GM23248 (cell line): ENCODE data around the gene SS18L1. TPM values are rescaled to one million over a fixed set of nuclear protein-coding genes. Genes with fewer than 3 reads are reported as not detected.

Experiments
- DNase-seq: peaks from one replicate; pipeline ENCODE4 v3.0.0-alpha.2; 2015
- H2AFZ ChIP-seq: fragments of 200-600 bp; sonication (generic); 2 replicates; pipeline ENCODE4 v1.6.1; 2016; ENCODE audit warnings: antibody characterized with exemption
- H3F3A ChIP-seq: fragments of 200-600 bp; sonication (generic); 2 replicates; pipeline ENCODE4 v1.6.1; 2016; ENCODE audit warnings: mild to moderate bottlenecking, antibody characterized with exemption, mixed run types; ENCODE audit not compliant: insufficient read depth
- H3K27ac ChIP-seq: fragments of 200-600 bp; sonication (generic); 2 replicates; pipeline ENCODE4 v1.5.1; 2016; ENCODE audit warnings: mild to moderate bottlenecking
- H3K27me3 ChIP-seq: fragments of 200-600 bp; sonication (generic); replicated peaks from 2 replicates; pipeline ENCODE4 v1.6.1; 2016; ENCODE audit warnings: mild to moderate bottlenecking; ENCODE audit not compliant: insufficient read depth
- H3K36me3 ChIP-seq: fragments of 200-600 bp; sonication (generic); 2 replicates; pipeline ENCODE4 v1.6.1; 2016; ENCODE audit warnings: low read depth, mild to moderate bottlenecking
- H3K4me1 ChIP-seq: fragments of 200-600 bp; sonication (generic); 2 replicates; pipeline ENCODE4 v1.6.1; 2016; ENCODE audit warnings: mild to moderate bottlenecking; ENCODE audit not compliant: insufficient read depth
- H3K4me2 ChIP-seq: fragments of 200-600 bp; sonication (generic); one replicate; pipeline ENCODE4 v1.6.1; 2016; ENCODE audit warnings: mild to moderate bottlenecking; ENCODE audit not compliant: unreplicated experiment
- H3K4me3 ChIP-seq: fragments of 200-600 bp; sonication (generic); 2 replicates; pipeline ENCODE4 v1.5.1; 2016; ENCODE audit warnings: mild to moderate bottlenecking
- H3K79me2 ChIP-seq: fragments of 200-600 bp; sonication (generic); 2 replicates; pipeline ENCODE4 v1.6.1; 2016; ENCODE audit warnings: mild to moderate bottlenecking; ENCODE audit not compliant: insufficient read depth
- H3K9ac ChIP-seq: fragments of 200-600 bp; sonication (generic); 2 replicates; pipeline ENCODE4 v1.6.1; 2016; ENCODE audit warnings: mild to moderate bottlenecking
- H3K9me2 ChIP-seq: fragments of 200-600 bp; sonication (generic); 2 replicates; pipeline ENCODE4 v1.6.1; 2016; ENCODE audit warnings: mixed run types, mild to moderate bottlenecking, moderate library complexity; ENCODE audit not compliant: insufficient read depth
- H3K9me3 ChIP-seq: fragments of 200-600 bp; sonication (generic); one replicate; pipeline ENCODE4 v1.6.1; 2017; ENCODE audit warnings: low read depth
- H4K20me1 ChIP-seq: fragments of 200-600 bp; sonication (generic); 2 replicates; pipeline ENCODE4 v1.6.0; 2016; ENCODE audit not compliant: insufficient read depth
- EZH2 ChIP-seq: fragments of 200-600 bp; sonication (generic); IDR thresholded peaks from 2 replicates; pipeline ENCODE4 v1.6.1; 2018; ENCODE audit warnings: antibody characterized with exemption, mild to moderate bottlenecking; ENCODE audit not compliant: insufficient read depth, poor library complexity, severe bottlenecking
- EZH2phosphoT487 ChIP-seq: fragments of 200-600 bp; sonication (generic); IDR thresholded peaks from 2 replicates; pipeline ENCODE4 v1.6.1; 2018; ENCODE audit warnings: antibody characterized with exemption, moderate library complexity, mild to moderate bottlenecking, low read depth; ENCODE audit not compliant: insufficient read depth
- WGBS, 2 experiments: methylation state at CpG; one replicate each; pipeline ENCODE4 v1.1.6; 2015 to 2017; ENCODE audit warnings: low lambda C conversion rate in 2 of 2, low coverage in 1 of 2; ENCODE audit errors: missing lambda C conversion rate in 2 of 2; 5-methylcytosine and 5-hydroxymethylcytosine counted together
- in situ Hi-C: fragments of 300-500 bp; cut with MboI; formaldehyde crosslinking; loops from 2 replicates; pipeline ENCODE4 v1.15.0; 2020
- polyA plus RNA-seq: library from polyadenylated mRNA; unstranded; fragments of >200 nt; fragmentation: Nextera tagmentation; extraction: Ambion mirVana; gene quantifications from 2 replicates; pipeline ENCODE4 v1.2.1, GENCODE V29; 2016
- total RNA-seq: library from RNA; depleted of rRNA; stranded (reverse); fragments of >200 nt; shearing (Covaris generic); gene quantifications from 2 replicates; pipeline ENCODE4 v1.2.3, GENCODE V29; 2014

Gene SS18L1
- total and polyA plus RNA-seq, 2 experiments from 2014 or later = 2.3 to 8.8 TPM

DNA sequence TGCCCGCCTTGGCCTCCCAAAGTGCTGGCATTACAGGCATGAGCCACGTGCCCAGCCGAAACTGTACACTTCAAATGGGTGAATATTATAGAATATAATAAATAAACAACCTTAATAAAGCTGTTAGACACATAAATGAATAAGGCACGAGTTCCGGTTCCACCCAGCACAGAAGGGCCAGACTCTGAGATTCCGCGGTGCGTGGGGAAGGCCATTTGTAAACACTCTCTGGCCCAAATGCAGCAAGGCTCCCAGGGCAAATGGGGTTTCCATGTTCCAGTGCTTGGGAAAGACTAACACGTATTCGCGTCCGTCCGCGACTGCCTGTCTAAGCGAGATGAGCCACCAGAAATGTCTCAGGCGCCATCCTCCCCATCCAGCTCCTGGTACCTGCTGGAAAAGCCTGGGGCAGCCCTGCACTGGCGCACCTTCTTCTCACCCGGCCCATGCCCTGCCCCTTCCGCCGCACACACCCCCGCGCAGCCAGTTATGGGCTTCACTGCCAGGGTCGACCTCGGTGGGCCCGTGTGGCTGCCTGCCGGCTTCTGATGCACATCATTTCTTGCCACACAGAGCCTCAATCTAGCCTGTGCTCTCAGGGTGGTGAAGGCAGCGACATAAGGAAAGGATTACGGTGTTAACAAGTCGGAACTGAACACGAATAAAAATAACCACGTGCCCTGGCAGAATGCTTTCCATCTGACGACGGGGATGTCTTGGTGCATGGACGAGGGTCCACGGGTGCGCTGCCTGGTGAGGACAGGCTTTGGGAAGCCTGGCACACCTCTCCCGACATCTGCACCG lies 26.8 kb upstream of the SS18L1 start:
- Histone ChIP-seq H3K27me3 (peaks cover 20% of the 10 kb centered on the region), H4K20me1 (no peaks in the 10 kb centered on the region), H3K9ac (no peak overlapping the region), H3K4me2 (no peak overlapping the region), H3K9me3 (no peaks in the 10 kb centered on the region), H3K4me1 (no peaks in the 10 kb centered on the region), H3F3A (no peaks in the 10 kb centered on the region), H3K4me3 (no peak overlapping the region), H3K27ac (no peak overlapping the region), H3K36me3 (no peaks in the 10 kb centered on the region), H3K9me2 (no peaks in the 10 kb centered on the region), H2AFZ (no peak overlapping the region), H3K79me2 (no peaks in the 10 kb centered on the region)
- in situ Hi-C loops = no loop called here
- TF ChIP-seq EZH2 (no peak), EZH2phosphoT487 (no peak)
- DNase-seq = no peak
- WGBS, 2 experiments = 49 to 50% methylated on average over 38 of the region's 38 CpGs

DNA sequence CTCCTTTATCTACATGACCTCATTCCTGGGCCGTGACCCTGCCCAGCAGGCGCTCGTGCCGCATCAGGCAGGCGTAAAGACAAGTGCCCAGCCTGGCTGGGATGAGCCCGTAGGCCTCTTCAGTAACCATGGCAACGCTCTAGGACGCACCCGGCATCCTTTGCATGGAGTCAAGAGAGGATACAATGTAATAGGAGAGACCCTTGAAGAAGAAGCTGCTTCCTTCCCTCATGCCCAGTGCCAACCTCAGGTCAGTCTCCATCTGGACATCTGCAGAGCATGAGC lies 26.3 kb upstream of the SS18L1 start:
- H3K9ac ChIP-seq = no peak overlapping the region
- H3K9me2 ChIP-seq = no peaks in the 10 kb centered on the region
- H3K27ac ChIP-seq = no peak overlapping the region
- DNase-seq = peak; percentile 31
- in situ Hi-C loops = no loop called here
- TF ChIP-seq EZH2 (no peak), EZH2phosphoT487 (no peak)
- H4K20me1 ChIP-seq = no peaks in the 10 kb centered on the region
- no peaks in the 10 kb centered on the region for H3K9me3 ChIP-seq
- no peaks in the 10 kb centered on the region for H3K36me3 ChIP-seq
- WGBS, 2 experiments = 13 to 14% methylated on average over 9 of the region's 9 CpGs
- no peak overlapping the region for H3K4me2 ChIP-seq
- H3K27me3 ChIP-seq = peaks cover 20% of the 10 kb centered on the region
- no peak overlapping the region for H3K4me3 ChIP-seq
- no peaks in the 10 kb centered on the region for H3F3A ChIP-seq
- H3K79me2 ChIP-seq = no peaks in the 10 kb centered on the region
- no peak overlapping the region for H2AFZ ChIP-seq
- H3K4me1 ChIP-seq = no peaks in the 10 kb centered on the region

DNA sequence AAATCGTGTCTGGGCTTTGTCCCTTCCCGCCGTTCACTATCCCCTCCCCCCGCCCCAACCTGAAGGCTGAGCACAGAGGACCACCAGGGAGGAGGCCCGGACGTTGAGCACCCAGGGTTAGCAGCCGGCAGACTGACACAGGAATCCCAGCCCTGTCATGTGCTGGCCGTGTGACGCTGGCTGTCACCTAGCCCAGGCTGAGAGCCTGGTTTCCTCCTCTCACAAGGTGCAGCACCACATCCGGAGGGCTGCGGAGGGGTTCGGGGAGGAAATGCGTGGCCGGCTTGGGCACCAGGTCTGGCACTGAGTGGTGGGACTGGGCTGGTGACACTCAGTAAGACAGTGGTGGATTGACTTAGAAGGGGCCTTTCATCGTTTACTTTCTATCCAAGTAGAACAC lies 25.9 kb upstream of the SS18L1 start:
- Histone ChIP-seq H3K4me1 (no peaks in the 10 kb centered on the region), H3K4me3 (no peak overlapping the region), H3K79me2 (no peaks in the 10 kb centered on the region), H4K20me1 (no peaks in the 10 kb centered on the region), H3K36me3 (no peaks in the 10 kb centered on the region), H3K9ac (no peak overlapping the region), H3K4me2 (no peak overlapping the region), H3K9me2 (no peaks in the 10 kb centered on the region), H3F3A (no peaks in the 10 kb centered on the region), H3K27me3 (peaks cover 20% of the 10 kb centered on the region), H3K27ac (no peak overlapping the region), H3K9me3 (no peaks in the 10 kb centered on the region), H2AFZ (no peak overlapping the region)
- no peak for DNase-seq
- in situ Hi-C loops = no loop called here
- WGBS, 2 experiments = 23 to 26% methylated on average over 15 of the region's 15 CpGs
- TF ChIP-seq EZH2 = peak; percentile 22
- no peak for TF ChIP-seq EZH2phosphoT487

DNA sequence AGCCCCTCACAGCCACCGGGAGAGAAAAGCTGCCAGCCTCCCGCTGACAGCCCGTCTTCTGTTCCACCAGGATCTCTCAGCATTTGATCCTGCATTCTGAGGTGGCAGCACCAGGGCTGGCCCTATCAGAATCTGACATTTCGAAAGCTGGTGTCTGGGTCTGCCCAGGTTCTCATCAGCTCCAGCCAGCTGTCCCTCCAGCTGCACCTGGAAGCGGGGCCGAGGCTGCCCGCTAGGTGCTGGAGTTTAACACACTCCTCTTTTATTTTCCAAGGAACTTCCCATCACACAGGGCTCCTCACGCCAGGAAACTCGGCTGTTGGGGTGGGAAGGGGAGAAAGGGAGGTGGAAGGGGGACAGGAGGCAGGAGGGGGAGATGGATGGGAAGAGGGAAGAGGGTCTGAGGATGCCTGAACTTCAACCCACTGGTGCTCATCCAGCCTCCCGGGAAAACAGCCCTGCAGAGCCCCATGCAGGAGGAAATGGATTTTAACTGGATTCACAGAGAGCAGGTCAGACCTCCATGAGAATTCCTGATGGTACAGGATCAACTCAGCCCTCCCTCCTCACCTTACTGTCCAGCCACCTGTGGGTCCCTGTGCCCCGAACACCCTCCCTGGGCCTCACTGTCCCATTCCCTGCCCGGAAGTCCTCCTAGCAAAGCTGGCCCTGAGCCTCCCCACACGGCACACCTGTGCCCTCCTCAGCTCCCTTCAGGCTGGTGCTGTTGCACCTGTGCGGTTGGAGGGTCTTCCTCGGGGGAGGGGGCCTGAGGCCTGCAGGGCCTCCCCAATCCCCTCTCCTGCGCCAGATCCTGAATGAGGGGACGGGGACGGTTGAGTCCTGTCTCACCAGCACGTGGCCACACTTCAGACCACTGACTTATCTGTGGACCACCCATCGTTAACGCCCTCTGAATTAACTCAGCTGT lies 25.2 kb upstream of the SS18L1 start:
- no peaks in the 10 kb centered on the region for H3K9me2 ChIP-seq
- TF ChIP-seq EZH2phosphoT487 = no peak
- no peak for TF ChIP-seq EZH2
- H4K20me1 ChIP-seq = peaks cover under 1% of the 10 kb centered on the region; the same call in 1 of the 2 replicates
- WGBS, 2 experiments = 35 to 37% methylated on average over 21 of the region's 21 CpGs
- no peaks in the 10 kb centered on the region for H3K9me3 ChIP-seq
- DNase-seq = no peak
- H3K27ac ChIP-seq = no peak overlapping the region
- H2AFZ ChIP-seq = no peak overlapping the region
- no peak overlapping the region for H3K4me2 ChIP-seq
- H3K9ac ChIP-seq = no peak overlapping the region
- H3K36me3 ChIP-seq = no peaks in the 10 kb centered on the region
- peaks cover 20% of the 10 kb centered on the region for H3K27me3 ChIP-seq
- H3K4me3 ChIP-seq = no peak overlapping the region
- H3K79me2 ChIP-seq = peaks cover 6% of the 10 kb centered on the region
- in situ Hi-C loops = no loop called here
- no peaks in the 10 kb centered on the region for H3F3A ChIP-seq
- H3K4me1 ChIP-seq = 0 out of 2 replicates have a peak, but pooled peaks cover 1% of the 10 kb centered on the region
